Karpas-422 (cell line): ENCODE results near the gene LENEP. TPM values are rescaled to one million over a fixed set of nuclear protein-coding genes. Genes with fewer than 3 reads are reported as not detected.

ENCODE experiments used
- DNase-seq: peaks from one replicate; pipeline ENCODE4 v3.0.0-alpha.2; 2015
- H2AFZ ChIP-seq: fragments of 200-600 bp; sonication (generic); 2 replicates; pipeline ENCODE4 v1.6.1; 2014; ENCODE audit warnings: antibody characterized with exemption, low read length, mixed read lengths
- H3K27ac ChIP-seq: fragments of 200-600 bp; sonication (generic); 2 replicates; pipeline ENCODE4 v1.5.1; 2014; ENCODE audit warnings: mild to moderate bottlenecking, low read length, moderate library complexity
- H3K27me3 ChIP-seq: fragments of 200-600 bp; sonication (generic); 2 replicates; pipeline ENCODE4 v1.6.1; 2014; ENCODE audit warnings: low read length, mixed read lengths
- H3K36me3 ChIP-seq: fragments of 200-600 bp; sonication (generic); 2 replicates; pipeline ENCODE4 v1.6.1; 2014; ENCODE audit warnings: low read length, mixed read lengths; ENCODE audit not compliant: insufficient read depth
- H3K4me1 ChIP-seq: fragments of 200-600 bp; sonication (generic); 2 replicates; pipeline ENCODE4 v1.6.1; 2014; ENCODE audit warnings: mild to moderate bottlenecking, low read length, mixed read lengths
- H3K4me2 ChIP-seq: fragments of 200-600 bp; sonication (generic); 2 replicates; pipeline ENCODE4 v1.6.1; 2014; ENCODE audit warnings: low read length, low read depth, mild to moderate bottlenecking; ENCODE audit not compliant: poor library complexity, severe bottlenecking
- H3K4me3 ChIP-seq: fragments of 200-600 bp; sonication (generic); 2 replicates; pipeline ENCODE4 v1.5.1; 2014; ENCODE audit warnings: mild to moderate bottlenecking, antibody characterized with exemption, low read length, mixed read lengths
- H3K79me2 ChIP-seq: fragments of 200-600 bp; sonication (generic); 2 replicates; pipeline ENCODE4 v1.6.1; 2014; ENCODE audit warnings: mild to moderate bottlenecking, low read length, mixed read lengths
- H3K9ac ChIP-seq: fragments of 200-600 bp; sonication (generic); 2 replicates; pipeline ENCODE4 v1.6.0; 2014; ENCODE audit warnings: low read length
- H3K9me2 ChIP-seq: fragments of 200-600 bp; sonication (generic), shearing (Covaris generic); replicated peaks from 2 replicates; pipeline ENCODE4 v1.6.0; 2014; ENCODE audit warnings: mild to moderate bottlenecking, low read length, moderate library complexity; ENCODE audit not compliant: insufficient read depth
- H3K9me3 ChIP-seq: fragments of 300-700, 200-600 bp; sonication (generic); 2 replicates; pipeline ENCODE4 v1.6.1; 2014; ENCODE audit warnings: low read length, mixed read lengths
- H4K20me1 ChIP-seq: fragments of 200-600 bp; sonication (generic); 2 replicates; pipeline ENCODE4 v1.6.1; 2014; ENCODE audit warnings: mild to moderate bottlenecking, antibody characterized with exemption, low read length, low read depth; ENCODE audit not compliant: insufficient read depth
- total RNA-seq: library from RNA; depleted of rRNA; stranded (reverse); fragments of >200 nt; shearing (Covaris generic); gene quantifications from 2 replicates; pipeline ENCODE4 v1.2.3, GENCODE V29; 2014; ENCODE audit warnings: low replicate concordance

LENEP gene
- total RNA-seq, 1 experiment from 2014 or later, result 2.6 TPM

GRCh38 chr1:154957091-154957657, 36.2 kb upstream of the LENEP start:
- Histone ChIP-seq H3K27me3 (no peaks in the 10 kb centered on the region), H3K79me2 (peaks cover 41% of the 10 kb centered on the region), H2AFZ (no peak overlapping the region), H3K4me2 (peak overlapping the region; percentile 83), H3K9me2 (no peaks in the 10 kb centered on the region), H3K36me3 (no peaks in the 10 kb centered on the region), H3K9ac (peak overlapping the region; percentile 74; the same call in 1 of the 2 replicates), H3K4me1 (peaks cover 55% of the 10 kb centered on the region), H3K27ac (peak overlapping the region; percentile 39; the same call in 1 of the 2 replicates), H4K20me1 (no peaks in the 10 kb centered on the region), H3K9me3 (no peaks in the 10 kb centered on the region), H3K4me3 (no peak overlapping the region)
- DNase-seq, result no peak

DNA sequence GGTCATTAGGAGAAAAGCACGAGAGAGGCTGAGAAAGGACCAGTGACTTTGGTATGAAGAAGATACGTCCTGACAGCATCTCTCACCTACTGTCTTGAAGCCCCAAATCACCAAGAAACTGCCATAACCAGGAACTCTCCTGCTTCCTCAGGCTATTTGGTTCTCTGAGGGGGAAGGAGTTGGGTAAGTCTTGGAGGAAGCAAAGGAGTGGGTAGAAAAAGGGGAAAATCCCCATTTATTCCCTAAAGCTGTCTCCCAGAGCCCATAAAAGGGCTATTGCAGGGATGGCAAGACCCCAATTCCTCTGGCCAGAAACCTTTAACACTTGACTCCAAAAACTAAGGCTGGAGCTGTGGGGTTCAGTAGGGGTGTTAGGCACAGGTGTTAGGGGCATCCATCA, 35.4 kb upstream of the LENEP start:
- no peaks in the 10 kb centered on the region for H3K9me3 ChIP-seq
- no peaks in the 10 kb centered on the region for H3K27me3 ChIP-seq
- H4K20me1 ChIP-seq, result no peaks in the 10 kb centered on the region
- no peaks in the 10 kb centered on the region for H3K9me2 ChIP-seq
- peaks cover 44% of the 10 kb centered on the region for H3K79me2 ChIP-seq
- peaks cover 53% of the 10 kb centered on the region for H3K4me1 ChIP-seq
- H3K36me3 ChIP-seq, result no peaks in the 10 kb centered on the region
- no peak overlapping the region for H3K27ac ChIP-seq
- H3K9ac ChIP-seq, result no peak overlapping the region
- DNase-seq, result no peak
- no peak overlapping the region for H2AFZ ChIP-seq
- no peak overlapping the region for H3K4me2 ChIP-seq
- no peak overlapping the region for H3K4me3 ChIP-seq

DNA sequence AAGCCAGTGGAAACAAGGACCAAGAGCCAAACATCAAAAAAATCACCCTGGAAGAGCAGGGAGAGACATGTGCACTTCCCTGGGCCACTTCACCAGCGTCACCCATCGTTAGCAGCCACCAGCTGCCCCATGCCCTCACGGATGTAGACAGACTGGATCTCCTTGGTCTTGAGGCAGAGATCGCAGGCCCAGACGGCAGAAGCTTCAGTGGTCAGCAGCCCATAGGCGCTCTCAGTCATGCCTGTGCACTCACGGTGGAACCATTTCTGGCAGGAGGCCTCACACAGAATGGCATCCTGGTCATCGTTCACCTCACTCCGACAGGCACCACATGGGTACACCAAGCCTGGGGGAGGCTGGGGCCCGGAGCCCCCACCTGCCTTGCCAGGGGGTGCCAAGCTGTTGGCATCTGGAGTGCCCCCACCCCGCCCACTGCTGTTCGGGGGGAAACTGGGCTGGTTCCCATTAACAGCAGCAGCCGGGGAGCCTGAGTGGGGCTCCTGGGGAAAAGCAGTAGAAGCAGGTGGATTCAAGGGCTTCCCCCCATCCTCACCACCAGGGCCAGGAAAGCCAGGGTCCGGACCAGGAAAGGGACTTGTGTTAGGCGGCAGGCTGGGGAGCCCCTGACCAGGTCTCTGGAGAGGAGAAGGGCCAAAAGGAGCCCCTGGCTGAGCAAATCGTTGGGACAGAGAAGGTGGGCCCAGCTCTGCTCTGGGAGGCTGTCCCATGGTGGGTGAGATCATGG, 34.5 kb upstream of the LENEP start:
- Histone ChIP-seq H3K9me2 (no peaks in the 10 kb centered on the region), H3K4me1 (peaks cover 53% of the 10 kb centered on the region), H2AFZ (no peak overlapping the region), H3K4me3 (no peak overlapping the region), H4K20me1 (no peaks in the 10 kb centered on the region), H3K36me3 (peaks cover 6% of the 10 kb centered on the region; the same call in 1 of the 2 replicates), H3K9me3 (no peaks in the 10 kb centered on the region), H3K27me3 (no peaks in the 10 kb centered on the region), H3K9ac (no peak overlapping the region), H3K4me2 (no peak overlapping the region), H3K27ac (no peak overlapping the region), H3K79me2 (peaks cover 43% of the 10 kb centered on the region)
- no peak for DNase-seq

GRCh38 chr1:154959426-154959780, 34.0 kb upstream of the LENEP start:
- no peaks in the 10 kb centered on the region for H3K9me3 ChIP-seq
- H3K9me2 ChIP-seq, result no peaks in the 10 kb centered on the region
- H3K36me3 ChIP-seq, result peaks cover 8% of the 10 kb centered on the region; the same call in 1 of the 2 replicates
- no peak overlapping the region for H3K4me2 ChIP-seq
- no peak overlapping the region for H3K4me3 ChIP-seq
- peaks cover 48% of the 10 kb centered on the region for H3K4me1 ChIP-seq
- H3K9ac ChIP-seq, result no peak overlapping the region
- peaks cover 39% of the 10 kb centered on the region for H3K79me2 ChIP-seq
- no peak overlapping the region for H3K27ac ChIP-seq
- no peak for DNase-seq
- H2AFZ ChIP-seq, result no peak overlapping the region
- no peaks in the 10 kb centered on the region for H3K27me3 ChIP-seq
- H4K20me1 ChIP-seq, result no peaks in the 10 kb centered on the region

DNA sequence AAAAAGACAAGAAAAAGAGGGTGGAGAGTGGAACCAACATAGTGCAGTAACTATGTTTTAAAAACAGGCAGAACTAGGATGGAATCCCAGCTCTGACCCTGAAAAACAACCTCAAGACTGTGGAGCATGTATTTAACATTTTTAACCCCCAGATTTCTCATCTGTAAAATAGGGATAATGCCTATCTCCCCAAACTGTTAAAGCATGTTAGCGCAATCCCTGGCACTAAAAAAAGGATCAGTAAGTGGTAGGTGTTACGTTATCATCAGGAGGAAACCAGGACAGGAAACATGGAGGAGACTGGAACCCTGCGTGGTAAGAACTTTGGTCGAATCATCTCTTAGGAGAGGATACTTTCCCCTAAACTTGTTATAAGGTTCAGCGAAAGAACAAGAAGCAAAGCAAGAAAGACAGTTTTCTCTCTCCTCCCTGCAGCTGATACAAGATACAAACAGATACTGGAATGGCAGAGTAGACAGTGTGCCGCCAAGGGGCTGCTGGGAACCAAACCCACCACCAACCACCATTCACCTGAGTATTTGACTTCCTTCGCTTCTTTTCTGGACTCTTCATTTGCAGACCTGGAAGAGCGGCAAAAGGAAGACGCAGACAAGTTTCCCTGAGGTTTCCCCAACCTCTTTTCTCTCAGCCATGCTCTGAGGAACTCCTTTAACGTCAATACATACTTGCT, 32.8 kb upstream of the LENEP start:
- peaks cover 32% of the 10 kb centered on the region for H3K79me2 ChIP-seq

GRCh38 chr1:154961207-154962155, 31.9 kb upstream of the LENEP start, which contains the start of gene PYGO2:
Gene PYGO2, minus strand, starts transcription at chr1:154961782. Its CDS starts 206 bp downstream, at chr1:154961576.
- H3K36me3 ChIP-seq, result peaks cover 8% of the 10 kb centered on the region; the same call in 1 of the 2 replicates
- H3K9me3 ChIP-seq, result no peaks in the 10 kb centered on the region
- H2AFZ ChIP-seq, result no peak within 1 kb of the TSS
- peak; percentile 92 for DNase-seq
- peaks cover 32% of the 10 kb centered on the region for H3K79me2 ChIP-seq
- H3K9me2 ChIP-seq, result no peaks in the 10 kb centered on the region
- H3K9ac ChIP-seq, result peak within 1 kb of the TSS; percentile 98
- H3K4me1 ChIP-seq, result peaks cover 29% of the 10 kb centered on the region
- peak within 1 kb of the TSS; percentile 87 for H3K27ac ChIP-seq
- H3K4me3 ChIP-seq, result peak within 1 kb of the TSS; percentile 93
- H3K4me2 ChIP-seq, result peak within 1 kb of the TSS; percentile 89
- H4K20me1 ChIP-seq, result no peaks in the 10 kb centered on the region
- H3K27me3 ChIP-seq, result no peaks in the 10 kb centered on the region

More for the DNA sequence above, 32.8 kb upstream of the LENEP start:
- H3K4me2 ChIP-seq, result peak overlapping the region; percentile 89
- peak overlapping the region; percentile 87 for H3K27ac ChIP-seq
- peak overlapping the region; percentile 98 for H3K9ac ChIP-seq
- no peaks in the 10 kb centered on the region for H3K27me3 ChIP-seq
- no peaks in the 10 kb centered on the region for H4K20me1 ChIP-seq
- H3K4me1 ChIP-seq, result peaks cover 36% of the 10 kb centered on the region
- H3K4me3 ChIP-seq, result peak overlapping the region; percentile 93
- no peaks in the 10 kb centered on the region for H3K9me2 ChIP-seq
- peaks cover 8% of the 10 kb centered on the region; the same call in 1 of the 2 replicates for H3K36me3 ChIP-seq
- peak; percentile 58 for DNase-seq
- no peaks in the 10 kb centered on the region for H3K9me3 ChIP-seq
- H2AFZ ChIP-seq, result no peak overlapping the region

DNA sequence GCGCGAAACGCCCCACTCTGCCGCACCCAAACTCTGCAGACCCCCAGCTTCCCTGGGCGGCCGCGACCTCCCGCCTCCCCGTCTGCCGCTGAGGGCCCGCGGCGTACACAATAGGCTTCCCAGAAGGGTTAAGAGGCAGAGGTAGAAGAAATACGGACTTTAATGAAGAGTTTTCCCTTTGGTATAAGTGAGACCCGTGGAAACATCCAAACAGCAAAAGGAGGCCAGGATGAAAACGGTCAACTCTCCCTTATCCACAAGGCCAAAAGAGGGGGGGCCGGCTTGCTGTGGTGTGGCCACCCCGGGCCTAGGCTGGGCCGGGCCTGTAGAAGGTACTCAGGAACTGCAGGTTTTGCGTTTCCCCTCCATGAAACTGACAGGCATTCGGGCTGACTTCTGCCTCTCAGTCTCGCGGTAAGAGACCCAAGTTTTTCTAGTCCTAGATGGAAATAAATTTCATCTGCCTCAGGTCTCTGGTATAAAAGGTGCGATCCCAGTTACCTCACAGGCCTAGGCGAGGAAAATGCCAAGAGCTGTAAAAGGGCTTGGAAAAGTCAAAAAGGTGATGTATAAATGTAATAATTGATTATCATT, 31.1 kb upstream of the LENEP start:
- peaks cover 8% of the 10 kb centered on the region; the same call in 1 of the 2 replicates for H3K36me3 ChIP-seq
- no peak overlapping the region for H2AFZ ChIP-seq
- H3K27ac ChIP-seq, result peak overlapping the region; percentile 87
- H4K20me1 ChIP-seq, result no peaks in the 10 kb centered on the region
- H3K4me1 ChIP-seq, result peaks cover 23% of the 10 kb centered on the region
- no peaks in the 10 kb centered on the region for H3K9me2 ChIP-seq
- peaks cover 32% of the 10 kb centered on the region for H3K79me2 ChIP-seq
- H3K27me3 ChIP-seq, result no peaks in the 10 kb centered on the region
- peak overlapping the region; percentile 93 for H3K4me3 ChIP-seq
- H3K4me2 ChIP-seq, result peak overlapping the region; percentile 89
- DNase-seq, result peak; percentile 82
- H3K9me3 ChIP-seq, result no peaks in the 10 kb centered on the region
- peak overlapping the region; percentile 98 for H3K9ac ChIP-seq
